Activated CD4-positive, alpha-beta T cell treated with anti-CD3 and anti-CD28 coated beads, Interleukin-2, Interleukin-4, amounts not matched to agents 100 ng/mL and 50 ng/mL, durations not matched to agents 16 hours and 8 hours (primary cell): ENCODE results near the gene EN1.

Source experiments
- DNase-seq: peaks from one replicate; pipeline ENCODE4 v3.0.0-alpha.2; 2020; ENCODE audit warnings: low spot score

Gene EN1

GRCh38 chr2:118842661-118843482 is 4.6 kb downstream of the EN1 start:
- no peak for DNase-seq

GRCh38 chr2:118841828-118842461 is 5.5 kb downstream of the EN1 start:
- no peak for DNase-seq

DNA sequence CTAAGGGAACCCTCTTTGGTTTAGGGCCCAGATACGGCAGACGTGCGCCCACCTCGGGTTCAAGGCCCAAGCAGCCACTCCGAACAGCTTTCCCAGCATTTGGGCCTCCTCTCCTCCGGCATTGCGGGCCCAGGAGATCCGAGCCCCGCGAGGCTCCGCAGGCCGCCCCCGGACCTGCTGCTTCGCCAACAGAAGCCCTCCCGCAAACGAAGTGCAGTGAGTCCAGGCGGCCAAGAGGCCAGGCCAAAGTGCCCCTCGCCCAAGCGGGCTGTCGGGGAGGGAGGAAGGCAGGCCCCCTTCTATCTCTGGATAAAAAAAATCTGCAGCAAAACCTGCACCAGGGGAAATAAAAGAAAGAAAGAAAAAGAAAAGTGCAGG is 6.0 kb downstream of the EN1 start:
- no peak for DNase-seq

DNA sequence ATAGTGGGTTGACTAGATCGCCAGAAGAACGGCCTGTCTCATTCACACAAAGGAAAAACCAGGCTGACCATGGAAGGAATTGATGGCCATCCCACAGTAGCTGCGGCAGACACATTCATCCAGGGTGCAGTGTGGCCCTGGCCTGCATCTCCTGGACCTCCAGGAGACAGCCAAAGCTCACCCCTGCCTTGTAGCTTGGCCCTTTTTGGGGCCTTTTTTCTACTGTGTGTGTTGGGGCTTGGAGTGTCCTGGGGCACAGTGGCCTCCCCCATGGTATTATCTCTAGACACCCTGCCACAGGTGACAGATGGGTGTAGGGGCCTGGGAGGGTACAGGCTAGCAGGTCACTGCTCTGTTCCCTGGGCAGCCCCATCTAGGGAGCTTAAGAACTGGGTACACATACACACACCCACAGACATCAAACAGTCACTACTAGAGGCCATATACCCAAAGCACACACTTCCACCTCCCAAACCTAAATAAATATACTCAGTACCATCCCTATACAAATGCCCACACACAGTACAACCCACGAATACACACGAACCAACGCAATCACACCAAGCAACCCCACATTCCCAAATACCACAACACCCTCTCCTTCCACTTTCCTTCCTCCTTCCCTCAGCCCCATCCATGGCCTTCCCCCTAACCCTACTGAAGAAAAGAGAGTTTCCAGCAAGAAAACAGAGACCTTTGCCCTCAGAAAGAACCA is 8.6 kb downstream of the EN1 start:
- no peak for DNase-seq

GRCh38 chr2:118837621-118838020 is 9.8 kb downstream of the EN1 start:
- DNase-seq, result no peak

GRCh38 chr2:118837067-118837466 is 10.4 kb downstream of the EN1 start:
- no peak for DNase-seq

DNA sequence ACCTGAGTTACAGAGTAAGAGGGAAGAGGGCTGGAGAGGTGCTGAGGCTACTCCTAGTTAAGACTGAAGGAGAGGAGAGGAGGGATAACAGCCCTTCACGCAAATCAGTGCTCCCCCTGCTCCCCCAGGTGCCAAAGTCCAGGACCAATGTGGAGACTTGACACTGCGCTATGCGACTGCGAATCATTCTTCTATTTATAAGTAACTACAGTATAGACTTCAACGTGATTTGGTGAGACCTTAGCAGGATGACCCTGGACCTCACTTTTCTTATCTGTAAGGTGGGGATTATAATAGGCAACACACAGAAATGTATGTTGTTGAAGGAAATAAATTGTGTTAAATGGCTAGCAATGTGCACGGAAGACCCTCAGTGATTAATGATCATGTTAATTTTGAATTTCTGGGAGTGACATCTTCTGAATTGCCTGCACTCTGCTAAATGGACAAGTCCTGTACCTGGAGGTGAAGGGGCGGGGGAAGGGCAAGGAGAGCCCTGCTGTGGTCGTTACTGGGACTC is 11.0 kb downstream of the EN1 start:
- DNase-seq, result no peak

DNA sequence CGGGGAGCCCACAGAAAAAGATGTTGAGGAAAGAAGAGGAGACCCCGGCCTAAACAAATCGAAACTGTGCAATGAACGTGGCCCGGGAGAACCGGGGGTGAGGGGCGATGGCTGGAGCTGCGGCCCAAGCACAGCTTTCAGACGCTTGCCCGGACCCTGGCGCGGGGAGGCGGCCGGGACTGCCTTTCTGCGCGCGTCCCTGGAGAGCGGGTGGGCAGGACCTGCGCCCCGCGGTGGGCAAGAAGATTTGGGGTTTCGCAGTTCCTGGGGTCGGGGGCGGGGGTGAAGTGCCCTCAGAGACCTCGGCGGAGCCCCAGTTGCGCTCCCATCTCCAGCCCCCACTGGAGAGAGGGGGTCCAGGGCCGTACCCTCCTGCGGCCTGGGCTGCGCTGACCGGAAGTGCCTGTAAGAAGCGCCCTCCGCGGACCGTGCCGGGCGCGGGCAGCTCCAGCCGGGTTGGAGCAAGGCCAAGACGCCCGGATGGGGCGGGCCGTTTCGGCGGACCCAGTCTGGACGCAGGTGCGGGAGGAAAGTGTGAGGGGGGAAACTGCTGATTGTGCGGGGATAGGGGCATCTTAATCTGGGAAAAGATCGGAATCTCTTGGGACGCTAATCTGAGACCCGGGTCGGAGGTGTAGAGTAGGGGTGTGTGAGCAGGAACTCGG is 11.6 kb downstream of the EN1 start:
- no peak for DNase-seq

- no peak for DNase-seq
Measured at GRCh38 chr2:118834901-118835745, 12.3 kb downstream of the EN1 start.

DNA sequence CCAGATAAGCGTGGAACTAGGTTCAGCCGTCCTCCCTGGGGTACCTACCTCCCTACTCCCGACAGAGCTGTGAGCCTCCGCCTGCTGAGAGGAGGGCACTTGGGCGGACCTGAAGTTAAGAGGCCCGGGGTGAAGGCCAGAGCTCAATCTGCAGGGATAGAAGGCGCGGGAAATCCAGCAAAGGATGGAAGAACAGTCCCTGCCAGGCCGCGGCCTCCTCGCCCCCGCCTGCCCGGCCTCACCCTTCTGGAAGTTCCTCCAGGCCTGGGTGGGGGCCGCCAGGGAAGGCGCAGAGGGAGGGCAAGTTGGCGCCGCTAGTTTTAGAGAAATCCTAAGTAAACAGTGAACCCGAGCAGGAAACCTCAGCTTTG is 13.0 kb downstream of the EN1 start:
- no peak for DNase-seq

GRCh38 chr2:118833716-118834439 is 13.6 kb downstream of the EN1 start:
- DNase-seq, result no peak

- DNase-seq, result no peak
Measured at GRCh38 chr2:118832791-118833715, 14.4 kb downstream of the EN1 start.

DNA sequence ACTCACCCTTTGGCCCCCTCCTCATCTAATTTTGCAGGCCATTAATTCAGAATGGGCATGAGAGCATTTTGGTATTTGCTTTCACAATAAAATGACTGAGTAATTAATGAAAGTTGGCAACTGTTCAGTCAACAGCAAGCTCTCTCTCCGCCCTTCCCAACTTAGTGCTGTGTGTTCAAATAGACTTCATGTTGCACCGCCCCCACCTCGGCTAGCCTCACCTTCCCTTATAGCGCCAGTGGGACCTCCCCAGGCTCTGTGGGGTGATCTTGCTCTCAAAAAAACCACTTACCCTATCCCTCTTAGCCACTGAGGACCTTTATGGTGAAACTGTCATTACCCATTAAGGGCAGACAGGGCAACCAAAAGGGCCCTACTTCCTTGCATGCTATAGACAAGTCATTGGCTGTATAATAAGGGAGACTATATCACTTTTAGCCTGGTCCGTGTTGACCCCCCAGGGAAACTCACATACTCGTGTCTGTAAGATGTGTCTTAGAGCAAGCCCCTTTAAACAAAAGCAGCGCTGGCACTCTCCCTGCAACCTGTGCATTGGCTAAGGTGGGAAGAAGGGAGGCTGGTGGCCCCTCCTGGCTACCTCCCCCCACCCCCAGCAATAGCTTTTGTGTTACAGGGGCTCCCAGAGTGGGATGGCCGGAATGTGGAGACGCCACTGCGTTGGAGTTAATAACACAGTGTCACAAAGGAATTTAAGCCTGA is 15.2 kb downstream of the EN1 start:
- no peak for DNase-seq

DNA sequence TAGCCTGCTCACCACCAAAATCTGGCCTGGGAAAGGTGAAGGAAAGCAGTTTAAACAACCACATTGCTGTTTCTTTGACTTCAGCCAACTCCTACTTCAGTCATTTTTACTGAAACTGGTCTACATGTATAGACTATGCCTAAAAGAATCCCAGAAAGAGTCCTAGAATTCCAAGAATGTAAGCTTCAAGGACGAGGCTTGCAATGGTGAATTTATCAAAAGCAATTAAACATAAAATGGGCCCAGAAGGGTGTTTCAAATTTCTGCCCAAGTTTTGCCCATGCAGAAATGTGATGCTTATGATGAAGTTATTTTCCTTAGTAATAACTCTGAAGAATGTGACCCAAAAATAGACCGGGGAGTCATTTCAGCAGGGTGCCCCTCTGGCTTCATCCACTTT is 16.6 kb downstream of the EN1 start:
- DNase-seq, result no peak

DNA sequence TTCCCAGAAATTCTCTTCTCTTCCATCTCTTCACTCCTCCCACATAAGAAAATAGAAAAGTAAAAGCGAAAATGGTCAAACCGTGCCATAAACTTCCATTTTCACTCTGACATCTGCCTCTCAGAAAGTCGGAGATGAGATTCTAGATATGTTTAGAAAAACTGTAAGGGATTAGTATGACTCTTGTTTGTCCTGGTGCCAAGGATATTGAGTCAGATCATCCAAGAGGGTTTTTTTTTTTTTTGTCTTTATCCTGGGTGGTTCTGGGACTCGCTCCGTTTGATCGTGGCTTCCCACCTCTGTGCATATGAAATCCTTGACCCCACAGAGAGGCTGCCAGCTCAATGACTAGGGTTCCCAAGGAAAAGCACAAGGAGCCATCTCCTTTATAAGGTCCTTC is 17.3 kb downstream of the EN1 start:
- DNase-seq, result no peak

GRCh38 chr2:118826093-118826492 is 21.4 kb downstream of the EN1 start:
- no peak for DNase-seq

- DNase-seq, result no peak
Measured at GRCh38 chr2:118823633-118824032, 23.8 kb downstream of the EN1 start.

GRCh38 chr2:118822572-118822971 is 24.9 kb downstream of the EN1 start:
- DNase-seq, result no peak

GRCh38 chr2:118822015-118822414 is 25.4 kb downstream of the EN1 start:
- no peak for DNase-seq
